ENCODE results near the gene CSNK2A1. TPM values are rescaled to one million over a fixed set of nuclear protein-coding genes. Genes with fewer than 3 reads are reported as not detected.

CSNK2A1 gene
- total and polyA plus RNA-seq, 3 experiments from 2014 or later, result 53.1 to 173 (median 172) TPM

- H3K27ac ChIP-seq (ENCODE audit: low read depth, low read length), result no peak overlapping the region
- H3K4me1 ChIP-seq (ENCODE audit: insufficient read depth, low read length), result peaks cover 58% of the 10 kb centered on the region
- H3K9me3 Mint-ChIP-seq, result no peaks in the 10 kb centered on the region
- DNase-seq, result peak in 3 of 5 donors; percentile 5 to 45 (median 14)
- peak overlapping the region; percentile 29 to 90 (median 81) for H3K4me3 Mint-ChIP-seq
- no peaks in the 10 kb centered on the region for H3K27me3 Mint-ChIP-seq
- H3K36me3 ChIP-seq (ENCODE audit: insufficient read depth, low read length), result peaks cover 25% of the 10 kb centered on the region
- ChIA-PET CTCF (interaction anchor here (1.1 to 2.0 kb wide), 5 partner anchors 10 to 84 kb away, joined by 3 to 6 read pairs (median 5); partner anchors contain the start of gene TBC1D20), POLR2A (interaction anchor here (1.2 to 1.3 kb wide), 2 partner anchors 25 to 30 kb away, joined by 4 to 6 read pairs; partner anchors contain the start of gene TBC1D20)
- H3K36me3 Mint-ChIP-seq, result peaks cover 0 to 67% (median 14%) of the 10 kb centered on the region in 3 donors
- H3K27ac Mint-ChIP-seq, result peak overlapping the region; percentile 51 to 93 (median 85)
- no peaks in the 10 kb centered on the region for H3K9me3 ChIP-seq (ENCODE audit: low read length)
- H3K4me1 Mint-ChIP-seq, result peaks cover 58 to 77% (median 73%) of the 10 kb centered on the region in 3 donors
- H3K27me3 ChIP-seq (ENCODE audit: insufficient read depth, low read length, poor library complexity, severe bottlenecking), result no peaks in the 10 kb centered on the region
- peak overlapping the region; percentile 65 for H3K4me3 ChIP-seq (ENCODE audit: low read length)
These were observed 105.7 kb downstream of the CSNK2A1 start for GRCh38 chr20:437787-438486.

DNA sequence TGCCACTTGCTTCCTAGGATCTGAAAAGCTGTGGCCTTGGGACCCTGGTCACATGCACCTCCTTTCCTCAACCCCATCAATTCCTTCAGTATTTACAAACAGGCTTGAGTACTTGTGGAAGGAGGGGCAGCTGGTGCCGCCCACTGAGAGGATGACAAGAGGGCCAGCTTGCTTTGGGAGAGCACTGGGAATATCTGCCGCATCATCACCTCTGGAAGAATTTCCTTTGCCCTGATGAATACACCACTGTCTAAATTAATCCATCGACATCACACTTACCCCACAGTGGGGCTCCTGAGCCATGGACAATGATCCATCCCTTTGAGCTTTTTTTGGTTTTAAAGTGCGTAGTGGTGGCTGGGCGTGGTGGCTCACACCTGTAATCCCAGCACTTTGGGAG, 107.1 kb downstream of the CSNK2A1 start:
- ChIA-PET POLR2A (interaction anchor here (0.6 kb wide), 1 partner anchor 30 kb away, joined by 3 read pairs; no protein-coding TSS in a partner anchor), CTCF (interaction anchor here (1.5 kb wide), 1 partner anchor 30 kb away, joined by 5 read pairs; no protein-coding TSS in a partner anchor)
- DNase-seq, result peak in 1 of 5 donors; percentile 12
- peaks cover 0 to 57% (median 6%) of the 10 kb centered on the region in 3 donors for H3K36me3 Mint-ChIP-seq
- no peak overlapping the region for H3K4me3 Mint-ChIP-seq
- H3K27ac Mint-ChIP-seq, result no peak overlapping the region
- H3K4me1 Mint-ChIP-seq, result peaks cover 62 to 81% (median 72%) of the 10 kb centered on the region in 3 donors
- H3K4me3 ChIP-seq (ENCODE audit: low read length), result no peak overlapping the region
- no peaks in the 10 kb centered on the region for H3K27me3 Mint-ChIP-seq
- H3K9me3 Mint-ChIP-seq, result no peaks in the 10 kb centered on the region
- peaks cover 14% of the 10 kb centered on the region for H3K36me3 ChIP-seq (ENCODE audit: insufficient read depth, low read length)
- H3K9me3 ChIP-seq (ENCODE audit: low read length), result no peaks in the 10 kb centered on the region
- H3K27ac ChIP-seq (ENCODE audit: low read depth, low read length), result no peak overlapping the region
- peaks cover 62% of the 10 kb centered on the region for H3K4me1 ChIP-seq (ENCODE audit: insufficient read depth, low read length)
- no peaks in the 10 kb centered on the region for H3K27me3 ChIP-seq (ENCODE audit: insufficient read depth, low read length, poor library complexity, severe bottlenecking)

- DNase-seq, result peak in 1 of 5 donors; percentile 13
- Histone ChIP-seq H3K4me1 (ENCODE audit: insufficient read depth, low read length) (peaks cover 62% of the 10 kb centered on the region), H3K27me3 (ENCODE audit: insufficient read depth, low read length, poor library complexity, severe bottlenecking) (no peaks in the 10 kb centered on the region), H3K27ac (ENCODE audit: low read depth, low read length) (no peak overlapping the region), H3K9me3 (ENCODE audit: low read length) (no peaks in the 10 kb centered on the region), H3K36me3 (ENCODE audit: insufficient read depth, low read length) (peaks cover 9% of the 10 kb centered on the region), H3K4me3 (ENCODE audit: low read length) (no peak overlapping the region)
- Mint-ChIP-seq H3K4me1 (peaks cover 63 to 81% (median 70%) of the 10 kb centered on the region in 3 donors), H3K4me3 (no peak overlapping the region), H3K9me3 (no peaks in the 10 kb centered on the region), H3K27me3 (no peaks in the 10 kb centered on the region), H3K27ac (peak overlapping the region in 2 of 8 donors; percentile 52 to 71), H3K36me3 (peaks cover 0 to 57% (median 5%) of the 10 kb centered on the region in 3 donors)
- ChIA-PET CTCF (no interaction called here), POLR2A (no interaction called here)
These were observed 108.0 kb downstream of the CSNK2A1 start for GRCh38 chr20:435558-435957.

GRCh38 chr20:434661-435419, 108.8 kb downstream of the CSNK2A1 start:
- peak overlapping the region in 3 of 7 donors; percentile 49 to 69 (median 68) for H3K4me3 Mint-ChIP-seq

DNA sequence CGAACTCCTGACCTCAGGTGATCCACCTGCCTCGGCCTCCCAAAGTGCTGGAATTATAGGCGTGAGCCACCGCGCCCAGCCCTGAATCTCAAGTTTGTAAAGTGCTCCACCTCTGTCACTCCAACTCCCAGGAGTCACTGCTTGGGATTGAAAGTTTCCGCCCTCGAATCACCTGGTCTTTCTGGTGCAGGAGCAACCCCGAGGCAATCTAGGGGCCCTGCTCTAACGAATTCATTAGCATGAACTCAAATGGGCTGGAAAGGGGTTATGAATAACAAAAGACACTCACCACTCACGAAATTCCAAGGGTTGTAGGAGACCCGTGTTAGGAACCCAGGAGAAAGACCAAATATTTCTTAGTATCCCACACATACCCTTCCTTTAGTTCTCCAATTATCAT, 109.4 kb downstream of the CSNK2A1 start:
- peak overlapping the region in 6 of 7 donors; percentile 25 to 90 (median 58) for H3K4me3 Mint-ChIP-seq
- Histone ChIP-seq H3K27ac (ENCODE audit: low read depth, low read length) (no peak overlapping the region), H3K27me3 (ENCODE audit: insufficient read depth, low read length, poor library complexity, severe bottlenecking) (no peaks in the 10 kb centered on the region), H3K4me3 (ENCODE audit: low read length) (no peak overlapping the region), H3K36me3 (ENCODE audit: insufficient read depth, low read length) (peaks cover 9% of the 10 kb centered on the region), H3K4me1 (ENCODE audit: insufficient read depth, low read length) (peaks cover 52% of the 10 kb centered on the region), H3K9me3 (ENCODE audit: low read length) (no peaks in the 10 kb centered on the region)
- CTCF ChIA-PET, result no interaction called here
- DNase-seq, result peak in 1 of 5 donors; percentile 8
- H3K4me1 Mint-ChIP-seq, result peaks cover 53 to 72% (median 57%) of the 10 kb centered on the region in 3 donors
- H3K27me3 Mint-ChIP-seq, result no peaks in the 10 kb centered on the region
- H3K36me3 Mint-ChIP-seq, result peaks cover 0 to 60% (median 6%) of the 10 kb centered on the region in 3 donors
- POLR2A ChIA-PET, result no interaction called here
- H3K9me3 Mint-ChIP-seq, result no peaks in the 10 kb centered on the region
- H3K27ac Mint-ChIP-seq, result peak overlapping the region in 6 of 8 donors; percentile 26 to 93 (median 83)

More at GRCh38 chr20:434661-435419, 108.8 kb downstream of the CSNK2A1 start:
- H3K27me3 Mint-ChIP-seq, result no peaks in the 10 kb centered on the region
- Histone ChIP-seq H3K4me3 (ENCODE audit: low read length) (no peak overlapping the region), H3K36me3 (ENCODE audit: insufficient read depth, low read length) (peaks cover 9% of the 10 kb centered on the region), H3K27me3 (ENCODE audit: insufficient read depth, low read length, poor library complexity, severe bottlenecking) (no peaks in the 10 kb centered on the region), H3K4me1 (ENCODE audit: insufficient read depth, low read length) (peaks cover 58% of the 10 kb centered on the region), H3K9me3 (ENCODE audit: low read length) (no peaks in the 10 kb centered on the region), H3K27ac (ENCODE audit: low read depth, low read length) (no peak overlapping the region)
- peak overlapping the region in 4 of 8 donors; percentile 26 to 92 (median 58) for H3K27ac Mint-ChIP-seq
- H3K9me3 Mint-ChIP-seq, result no peaks in the 10 kb centered on the region
- peaks cover 59 to 78% (median 63%) of the 10 kb centered on the region in 3 donors for H3K4me1 Mint-ChIP-seq
- ChIA-PET CTCF (no interaction called here), POLR2A (no interaction called here)
- DNase-seq, result peak in 1 of 5 donors; percentile 32
- H3K36me3 Mint-ChIP-seq, result peaks cover 0 to 57% (median 6%) of the 10 kb centered on the region in 3 donors

DNA sequence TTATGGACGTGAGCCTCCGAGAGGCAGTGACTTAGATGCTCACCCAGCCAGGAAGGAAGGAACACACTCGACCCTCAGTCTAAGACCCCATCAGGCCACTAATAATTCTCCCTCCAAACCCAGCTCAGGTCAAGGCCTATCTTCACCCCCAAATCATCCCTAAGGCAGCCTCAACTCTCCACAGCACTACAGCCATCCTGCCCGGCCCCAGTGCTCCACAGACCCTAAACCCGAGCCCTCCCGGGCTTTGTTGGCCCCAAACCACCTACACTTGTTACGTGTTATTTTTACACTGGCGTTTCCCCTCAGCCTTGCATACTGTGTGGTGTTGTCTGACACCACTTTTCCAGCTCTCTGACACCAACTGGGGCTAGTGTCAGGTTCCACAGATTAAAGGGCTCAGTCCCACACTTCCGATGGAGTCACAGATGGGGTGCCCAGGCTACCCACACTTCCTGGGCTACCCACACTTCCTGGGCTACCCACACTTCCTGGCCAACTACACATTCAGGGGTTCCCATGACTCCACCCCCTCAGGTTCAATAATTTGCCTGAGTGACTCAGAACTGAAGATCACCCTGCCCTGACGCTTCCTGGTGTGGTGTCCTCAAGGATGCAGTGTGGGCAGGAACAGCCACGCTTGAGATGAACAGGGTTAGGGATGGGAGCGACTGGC, 110.2 kb downstream of the CSNK2A1 start:
- H3K36me3 Mint-ChIP-seq, result peaks cover 0 to 62% (median 6%) of the 10 kb centered on the region in 3 donors
- peaks cover 9% of the 10 kb centered on the region for H3K36me3 ChIP-seq (ENCODE audit: insufficient read depth, low read length)
- ChIA-PET CTCF (no interaction called here), POLR2A (no interaction called here)
- H3K27ac ChIP-seq (ENCODE audit: low read depth, low read length), result no peak overlapping the region
- no peaks in the 10 kb centered on the region for H3K9me3 Mint-ChIP-seq
- H3K4me3 ChIP-seq (ENCODE audit: low read length), result no peak overlapping the region
- H3K27me3 Mint-ChIP-seq, result no peaks in the 10 kb centered on the region
- DNase-seq, result peak; percentile 26 to 74 (median 52)
- H3K4me3 Mint-ChIP-seq, result peak overlapping the region; percentile 42 to 90 (median 68)
- no peaks in the 10 kb centered on the region for H3K9me3 ChIP-seq (ENCODE audit: low read length)
- peaks cover 45 to 64% (median 49%) of the 10 kb centered on the region in 3 donors for H3K4me1 Mint-ChIP-seq
- no peaks in the 10 kb centered on the region for H3K27me3 ChIP-seq (ENCODE audit: insufficient read depth, low read length, poor library complexity, severe bottlenecking)
- H3K4me1 ChIP-seq (ENCODE audit: insufficient read depth, low read length), result peaks cover 45% of the 10 kb centered on the region
- peak overlapping the region; percentile 86 to 96 (median 92) for H3K27ac Mint-ChIP-seq

- Histone ChIP-seq H3K4me1 (ENCODE audit: insufficient read depth, low read length) (peaks cover 38% of the 10 kb centered on the region), H3K9me3 (ENCODE audit: low read length) (no peaks in the 10 kb centered on the region), H3K27me3 (ENCODE audit: insufficient read depth, low read length, poor library complexity, severe bottlenecking) (no peaks in the 10 kb centered on the region), H3K36me3 (ENCODE audit: insufficient read depth, low read length) (peaks cover 14% of the 10 kb centered on the region), H3K4me3 (ENCODE audit: low read length) (no peak overlapping the region), H3K27ac (ENCODE audit: low read depth, low read length) (no peak overlapping the region)
- peak in 1 of 5 donors; percentile 36 for DNase-seq
- peaks cover 0 to 67% (median 7%) of the 10 kb centered on the region in 3 donors for H3K36me3 Mint-ChIP-seq
- ChIA-PET CTCF (interaction anchor here (1.0 to 1.6 kb wide), 2 partner anchors 52 to 78 kb away, joined by 4 read pairs; partner anchors contain the start of gene TRIB3), POLR2A (no interaction called here)
- H3K4me1 Mint-ChIP-seq, result peaks cover 38 to 57% (median 42%) of the 10 kb centered on the region in 3 donors
- H3K4me3 Mint-ChIP-seq, result peak overlapping the region; percentile 24 to 90 (median 49)
- no peaks in the 10 kb centered on the region for H3K9me3 Mint-ChIP-seq
- H3K27ac Mint-ChIP-seq, result peak overlapping the region; percentile 86 to 96 (median 92)
- no peaks in the 10 kb centered on the region for H3K27me3 Mint-ChIP-seq
These were observed 110.8 kb downstream of the CSNK2A1 start for GRCh38 chr20:432677-433299.
